IMR-90 (cell line): ENCODE results near the gene PPP1R3F. TPM values are rescaled to one million over a fixed set of nuclear protein-coding genes. Genes with fewer than 3 reads are reported as not detected.

Experiments
- ATAC-seq: fragments of 200-7000 bp; cut with Tn5 transposase; 2 replicates; pipeline ENCODE4 v1.9.1; 2020; ENCODE audit warnings: low read depth, mild to moderate bottlenecking, moderate library complexity
- BruUV-seq: library from RNA; stranded (reverse); fragments of 400-500 nt; replicated peaks from 2 replicates; lab custom pipeline; 2021; lab: Mats Ljungman, UMichigan
- CTCF ChIA-PET: fragments of 300-600 bp; formaldehyde crosslinking; extraction: SDS; loops from one replicate; lab custom pipeline; 2021; ENCODE audit warnings: antibody characterized with exemption; lab: Yijun Ruan, JAX
- POLR2A ChIA-PET: fragments of 300-600 bp; sonication (Branson Sonifier 250); formaldehyde crosslinking; loops from one replicate; lab custom pipeline; 2022; ENCODE audit warnings: antibody characterized with exemption; ENCODE audit not compliant: unreplicated experiment; lab: Charles Lee
- DNase-seq: peaks from one replicate; pipeline ENCODE4 v3.0.0; 2013
- H2AFZ ChIP-seq: replicated peaks from 2 replicates; pipeline ENCODE3; 2013; ENCODE audit warnings: low read length, mild to moderate bottlenecking; ENCODE audit not compliant: poor library complexity
- H2AK5ac ChIP-seq: 2 replicates; pipeline ENCODE4 v1.6.1; 2013; ENCODE audit warnings: low read depth, low read length, inconsistent platforms
- H2AK9ac ChIP-seq: replicated peaks from 2 replicates; pipeline ENCODE3; 2013; ENCODE audit warnings: mild to moderate bottlenecking, low read depth, low read length, moderate library complexity; ENCODE audit not compliant: poor library complexity
- H2BK120ac ChIP-seq: 2 replicates; pipeline ENCODE4 v1.6.1; 2013; ENCODE audit warnings: low read depth, low read length, inconsistent platforms
- H2BK15ac ChIP-seq: 3 replicates; pipeline ENCODE4 v1.6.1; 2013; ENCODE audit warnings: low read depth, low read length, inconsistent platforms
- H2BK20ac ChIP-seq: 2 replicates; pipeline ENCODE4 v1.6.1; 2013; ENCODE audit warnings: low read depth, mild to moderate bottlenecking, inconsistent platforms, low read length, moderate library complexity
- H2BK5ac ChIP-seq: 2 replicates; pipeline ENCODE4 v1.6.1; 2013; ENCODE audit warnings: mild to moderate bottlenecking, low read depth, low read length, inconsistent platforms; ENCODE audit not compliant: poor library complexity, severe bottlenecking
- H3K14ac ChIP-seq: replicated peaks from 2 replicates; pipeline ENCODE4 v1.6.1; 2013; ENCODE audit warnings: low read depth, low read length, inconsistent platforms
- H3K18ac ChIP-seq: 2 replicates; pipeline ENCODE4 v1.6.1; 2013; ENCODE audit warnings: low read depth, low read length, control low read depth
- H3K23ac ChIP-seq: 2 replicates; pipeline ENCODE4 v1.6.1; 2013; ENCODE audit warnings: low read depth, low read length, inconsistent platforms
- H3K27ac ChIP-seq: 2 replicates; pipeline ENCODE4 v1.5.1; 2013; ENCODE audit warnings: mild to moderate bottlenecking, control low read depth, low read length; ENCODE audit not compliant: insufficient read depth
- H3K27me3 ChIP-seq: 2 replicates; pipeline ENCODE4 v1.6.1; 2013; ENCODE audit warnings: low read length; ENCODE audit not compliant: control insufficient read depth, insufficient read depth
- H3K36me3 ChIP-seq: 2 replicates; pipeline ENCODE4 v1.6.1; 2013; ENCODE audit warnings: low read length, mixed read lengths; ENCODE audit not compliant: control insufficient read depth, insufficient read depth
- H3K4ac ChIP-seq: 2 replicates; pipeline ENCODE4 v1.6.1; 2013; ENCODE audit warnings: low read depth, low read length, inconsistent platforms
- H3K4me1 ChIP-seq: 2 replicates; pipeline ENCODE4 v1.6.1; 2013; ENCODE audit warnings: low read length, mixed read lengths; ENCODE audit not compliant: control insufficient read depth, insufficient read depth
- H3K4me2 ChIP-seq: 2 replicates; pipeline ENCODE4 v1.6.1; 2013; ENCODE audit warnings: low read depth, mild to moderate bottlenecking, control low read depth, low read length, moderate library complexity
- H3K4me3 ChIP-seq: 2 replicates; pipeline ENCODE4 v1.5.1; 2013; ENCODE audit warnings: low read depth, mild to moderate bottlenecking, control low read depth, low read length, moderate library complexity; ENCODE audit not compliant: insufficient read depth
- H3K56ac ChIP-seq: 2 replicates; pipeline ENCODE4 v1.6.1; 2013; ENCODE audit warnings: low read length, inconsistent platforms; ENCODE audit not compliant: insufficient read depth; ENCODE audit errors: extremely low read depth
- H3K79me1 ChIP-seq, 2 experiments: 2 replicates each; pipeline ENCODE4 v1.6.1; 2013; ENCODE audit warnings: low read length in 2 of 2, inconsistent platforms in 1 of 2, low read depth in 1 of 2
- H3K9ac ChIP-seq: 2 replicates; pipeline ENCODE4 v1.6.1; 2013; ENCODE audit warnings: low read depth, low read length, control low read depth
- H3K9me1 ChIP-seq: 2 replicates; pipeline ENCODE4 v1.6.1; 2013; ENCODE audit warnings: low read length, inconsistent platforms; ENCODE audit not compliant: insufficient read depth
- H3K9me3 ChIP-seq: 2 replicates; pipeline ENCODE4 v1.6.1; 2013; ENCODE audit warnings: low read length; ENCODE audit not compliant: control insufficient read depth, insufficient read depth
- H4K20me1 ChIP-seq: 2 replicates; pipeline ENCODE4 v1.6.1; 2013; ENCODE audit warnings: low read length, inconsistent platforms; ENCODE audit not compliant: insufficient read depth
- H4K5ac ChIP-seq: 2 replicates; pipeline ENCODE4 v1.6.1; 2013; ENCODE audit warnings: mild to moderate bottlenecking, low read depth, low read length, control low read depth
- H4K8ac ChIP-seq, 2 experiments: 2 replicates each; pipeline ENCODE4 v1.6.1; 2013; ENCODE audit warnings: low read depth in 2 of 2, low read length in 2 of 2, control low read depth in 1 of 2, inconsistent platforms in 1 of 2
- H4K91ac ChIP-seq: 2 replicates; pipeline ENCODE4 v1.6.1; 2013; ENCODE audit warnings: low read depth, low read length, inconsistent platforms; ENCODE audit not compliant: insufficient read depth
- CEBPB ChIP-seq: IDR thresholded peaks from 2 replicates; pipeline ENCODE4 v1.6.1; 2012; ENCODE audit warnings: low read depth, low read length, improper control_type of control experiment
- MAZ ChIP-seq: IDR thresholded peaks from 2 replicates; pipeline ENCODE4 v1.6.1; 2012; ENCODE audit warnings: low read depth, mild to moderate bottlenecking, low read length, improper control_type of control experiment, moderate library complexity, borderline replicate concordance
- POLR2A ChIP-seq: IDR thresholded peaks from 2 replicates; pipeline ENCODE4 v1.6.1; 2012; ENCODE audit warnings: mild to moderate bottlenecking, low read depth, low read length
- WGBS, 2 experiments: methylation state at CpG; one replicate each; pipeline versions ENCODE4 v1.1.5 to v1.1.7; 2013; ENCODE audit warnings: missing lambda C conversion rate in 2 of 2; ENCODE audit not compliant: insufficient read length in 1 of 2; ENCODE audit errors: extremely low coverage in 2 of 2; 5-methylcytosine and 5-hydroxymethylcytosine counted together
- dilution Hi-C: fragments of 300-500 bp; cut with HindIII; formaldehyde crosslinking; loops from one replicate; pipeline ENCODE4 v1.14.3; 2018; ENCODE audit warnings: low sequenced_read_pairs; ENCODE audit not compliant: unreplicated experiment
- in situ Hi-C: fragments of 300-500 bp; cut with MboI; formaldehyde crosslinking; loops from 3 replicates; pipeline ENCODE4 v1.14.3; 2019; ENCODE audit warnings: low sequenced_read_pairs, inconsistent platforms, mixed read lengths
- intact Hi-C: fragments of 100-400 bp; cut with micrococcal nuclease; formaldehyde crosslinking; loops from 2 replicates; pipeline ENCODE4 v1.10.0; 2022
- polyA plus RNA-seq, 3 experiments: library from polyadenylated mRNA; depleted of rRNA; stranded (reverse); fragments of >200 nt; gene quantifications; 2 replicates each; pipeline ENCODE4 v1.2.3, GENCODE V29; 2012; ENCODE audit warnings: low replicate concordance in 1 of 3
- total RNA-seq: library from RNA; depleted of rRNA; stranded (reverse); fragments of >200 nt; gene quantifications from 2 replicates; pipeline ENCODE4 v1.2.3, GENCODE V29; 2012

The PPP1R3F gene
- total and polyA plus RNA-seq, 2 of the 4 experiments (the other 2 are of a cell fraction), result 0.72 to 1.7 TPM

DNA sequence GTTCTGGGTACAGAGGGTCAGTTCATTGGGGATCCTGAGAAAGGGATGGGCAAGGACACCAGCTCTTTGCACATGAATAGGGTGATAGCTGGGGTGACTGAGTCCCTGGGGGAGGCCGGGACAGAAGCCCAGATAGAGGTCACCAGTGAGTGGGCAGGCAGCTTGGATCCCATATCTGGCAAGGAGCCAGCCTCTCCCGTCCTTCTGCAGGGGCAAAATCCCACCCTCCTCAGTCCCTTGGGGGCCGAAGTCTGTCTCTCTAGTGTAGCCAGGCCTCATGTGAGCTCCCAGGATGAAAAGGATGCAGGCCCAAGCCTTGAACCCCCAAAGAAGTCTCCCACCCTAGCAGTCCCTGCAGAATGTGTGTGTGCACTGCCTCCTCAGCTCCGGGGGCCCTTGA lies 17.0 kb downstream of the PPP1R3F start:
- TF ChIP-seq CEBPB (no peak), MAZ (no peak), POLR2A (no peak)
- WGBS, 2 experiments, result no CpG with 5 or more reads among the region's 4 CpGs
- Histone ChIP-seq H3K4me2 (no peak overlapping the region), H3K4ac (no peak overlapping the region), H3K56ac (no peak overlapping the region), H3K14ac (no peak overlapping the region), H3K9me3 (no peaks in the 10 kb centered on the region), H4K91ac (no peak overlapping the region), H3K27ac (no peak overlapping the region), H3K18ac (no peak overlapping the region), H3K36me3 (no peaks in the 10 kb centered on the region), H4K8ac (no peak overlapping the region), H2BK120ac (no peak overlapping the region), H3K23ac (no peak overlapping the region), H2BK20ac (no peak overlapping the region), H3K79me1 (no peaks in the 10 kb centered on the region), H2AFZ (no peak overlapping the region), H2BK15ac (no peak overlapping the region), H2AK9ac (no peak overlapping the region), H3K9me1 (no peaks in the 10 kb centered on the region; the same call in 1 of the 2 replicates), H3K4me3 (no peak overlapping the region), H4K20me1 (no peaks in the 10 kb centered on the region), H2AK5ac (no peak overlapping the region), H4K5ac (no peak overlapping the region), H3K27me3 (peaks cover 2% of the 10 kb centered on the region; the same call in 1 of the 2 replicates), H2BK5ac (no peak overlapping the region), H3K4me1 (no peaks in the 10 kb centered on the region), H3K9ac (no peak overlapping the region)
- POLR2A ChIA-PET, result no interaction called here
- intact Hi-C loops (loop anchor here (10.0 kb wide), 1 partner anchor 1022 kb away; no protein-coding TSS in a partner anchor), dilution Hi-C loops (no loop called here), in situ Hi-C loops (no loop called here)
- no TSS peak for BruUV-seq
- CTCF ChIA-PET, result no interaction called here
- ATAC-seq (no peak), DNase-seq (no peak)
